HG03575 (cell line): ENCODE data around the gene UACA.

ENCODE experiments used
- ATAC-seq: cut with Tn5 transposase; IDR thresholded peaks from one replicate; pipeline ENCODE4 v1.9.1; 2021; ENCODE audit not compliant: unreplicated experiment, insufficient number of reproducible peaks, low FRiP score; ENCODE audit errors: extremely low read depth

Gene UACA

DNA sequence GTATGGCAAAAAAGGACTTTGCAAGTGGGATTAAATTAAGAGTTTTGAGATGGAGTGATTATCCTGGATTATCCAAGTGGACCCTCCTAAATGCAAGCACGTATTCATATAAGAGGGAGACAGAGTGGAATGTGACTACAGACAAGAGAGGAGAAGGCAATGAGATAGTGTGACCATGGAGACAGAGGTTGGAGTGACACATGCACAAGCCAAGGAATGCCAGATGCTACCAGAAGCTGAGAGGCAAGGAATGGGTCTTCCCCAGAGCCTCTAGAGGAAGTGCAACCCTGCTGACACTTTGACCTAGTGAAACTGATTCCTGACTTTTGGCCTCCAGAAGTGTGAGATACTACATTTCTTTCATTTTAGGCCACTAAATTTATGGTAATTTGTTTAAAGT is 117.2 kb downstream of the UACA start:
- no peak for ATAC-seq

DNA sequence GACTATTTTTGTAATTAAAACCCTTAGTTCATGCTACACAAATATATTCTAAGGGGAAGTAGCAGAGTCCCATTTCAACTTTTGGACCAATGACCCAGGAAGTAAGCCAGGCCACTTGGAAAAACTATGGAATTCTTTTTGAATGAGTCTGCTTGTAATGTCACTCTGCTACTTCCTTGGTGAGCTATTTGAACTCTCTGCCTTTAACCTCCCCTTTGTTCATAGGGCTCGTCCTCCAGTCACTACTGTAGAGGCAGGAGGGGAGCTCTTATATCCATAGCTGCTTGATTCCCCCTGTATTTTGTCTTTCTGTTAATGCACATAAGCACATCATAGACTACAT is 119.6 kb downstream of the UACA start:
- ATAC-seq, result no peak

DNA sequence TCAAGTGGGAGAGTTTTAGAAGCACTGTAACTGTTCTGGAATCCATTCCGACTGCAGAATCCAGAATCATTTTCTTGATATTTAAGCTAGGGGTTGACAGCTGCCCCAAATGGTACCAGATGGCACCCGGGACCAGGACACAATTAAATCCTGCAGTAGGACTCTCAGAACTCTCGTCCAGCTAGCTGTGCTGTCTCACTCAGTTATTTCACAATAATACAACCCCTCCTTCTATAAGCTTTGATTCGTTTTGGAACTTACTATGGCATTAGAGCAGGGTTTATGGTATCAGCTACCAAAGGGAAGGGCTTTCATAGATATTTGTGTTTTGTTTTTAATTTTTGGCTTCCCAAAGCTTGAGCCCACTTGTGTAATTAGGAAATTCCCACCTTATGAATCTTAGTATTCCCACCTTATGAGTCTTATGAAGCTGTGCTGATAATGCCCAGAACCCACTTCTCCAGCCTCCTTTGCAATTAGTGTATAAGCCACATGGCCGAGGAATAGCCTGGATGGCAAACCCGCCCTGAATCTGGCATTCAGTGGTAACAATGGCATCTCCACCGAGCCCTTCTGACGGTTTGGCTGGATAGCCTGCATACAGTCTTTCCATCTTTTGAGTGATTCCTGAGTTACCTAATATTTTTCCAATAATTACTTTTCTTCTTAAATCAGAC is 120.1 kb downstream of the UACA start:
- no peak for ATAC-seq

DNA sequence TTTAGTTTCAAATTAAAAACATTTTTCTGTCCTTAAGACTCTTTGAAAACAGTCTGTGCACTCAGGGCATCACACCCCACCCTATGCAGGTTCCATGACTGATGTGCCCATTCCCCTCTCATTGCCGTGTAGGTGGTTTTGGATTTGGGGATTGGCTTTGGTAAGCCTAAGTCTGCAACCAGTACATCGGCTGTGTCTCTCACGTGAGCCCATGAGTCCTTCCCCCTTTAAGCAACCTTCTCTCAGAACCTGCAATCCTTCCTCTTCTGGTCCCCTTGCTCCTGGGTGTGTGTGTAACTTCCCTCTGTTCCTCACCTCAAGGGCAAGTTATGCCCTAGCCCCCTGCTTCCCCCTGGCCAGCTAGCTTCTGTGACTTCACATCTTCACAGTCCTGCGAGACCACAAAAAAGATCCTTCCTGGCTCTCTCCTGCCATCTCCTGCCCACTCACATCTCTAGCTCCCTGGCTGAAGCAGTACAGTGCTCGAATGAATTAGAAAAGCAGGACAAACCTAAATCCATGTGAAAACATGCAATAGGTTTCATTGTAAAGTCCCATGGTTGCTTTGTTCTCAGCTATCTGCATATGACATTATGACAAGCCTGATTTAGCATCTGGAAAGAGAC is 126.7 kb downstream of the UACA start:
- no peak for ATAC-seq

DNA sequence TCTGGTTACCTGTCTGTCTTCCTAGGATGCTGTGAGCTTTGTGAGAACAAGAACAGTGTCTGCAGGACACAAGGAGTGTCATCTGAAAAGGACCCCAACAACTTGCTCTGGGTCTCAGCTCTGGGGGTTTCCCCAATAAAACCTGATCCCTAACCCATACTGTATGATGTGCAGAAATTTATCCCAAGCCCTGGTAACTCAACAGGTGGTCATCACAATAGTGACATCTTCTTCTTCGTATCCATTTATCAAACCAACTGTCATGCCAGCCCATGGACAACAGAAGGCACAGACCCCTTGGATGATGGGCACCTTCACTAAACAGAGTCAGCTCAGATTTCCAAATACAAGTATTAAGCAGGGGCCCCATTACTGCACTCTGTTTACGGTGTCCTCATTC is 127.5 kb downstream of the UACA start:
- no peak for ATAC-seq

DNA sequence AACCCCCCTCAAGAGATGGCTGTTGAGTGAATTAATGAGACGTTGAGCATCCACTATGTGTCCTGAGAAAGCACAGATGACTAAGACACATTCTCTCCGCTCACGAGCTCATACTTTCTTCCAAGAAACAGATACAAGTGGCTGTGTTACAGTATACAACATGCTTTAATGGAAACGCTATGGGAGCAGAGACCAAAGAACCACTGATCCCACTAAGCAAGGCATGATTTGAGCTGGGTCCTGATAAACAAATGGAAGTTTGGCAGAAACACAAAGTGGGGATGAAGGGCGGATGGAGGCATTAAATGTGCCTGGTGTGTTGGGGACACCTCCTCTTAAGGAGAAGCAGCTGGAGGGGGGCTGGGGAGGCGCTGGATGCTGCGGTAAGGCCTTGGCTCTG is 129.4 kb downstream of the UACA start:
- ATAC-seq, result no peak

DNA sequence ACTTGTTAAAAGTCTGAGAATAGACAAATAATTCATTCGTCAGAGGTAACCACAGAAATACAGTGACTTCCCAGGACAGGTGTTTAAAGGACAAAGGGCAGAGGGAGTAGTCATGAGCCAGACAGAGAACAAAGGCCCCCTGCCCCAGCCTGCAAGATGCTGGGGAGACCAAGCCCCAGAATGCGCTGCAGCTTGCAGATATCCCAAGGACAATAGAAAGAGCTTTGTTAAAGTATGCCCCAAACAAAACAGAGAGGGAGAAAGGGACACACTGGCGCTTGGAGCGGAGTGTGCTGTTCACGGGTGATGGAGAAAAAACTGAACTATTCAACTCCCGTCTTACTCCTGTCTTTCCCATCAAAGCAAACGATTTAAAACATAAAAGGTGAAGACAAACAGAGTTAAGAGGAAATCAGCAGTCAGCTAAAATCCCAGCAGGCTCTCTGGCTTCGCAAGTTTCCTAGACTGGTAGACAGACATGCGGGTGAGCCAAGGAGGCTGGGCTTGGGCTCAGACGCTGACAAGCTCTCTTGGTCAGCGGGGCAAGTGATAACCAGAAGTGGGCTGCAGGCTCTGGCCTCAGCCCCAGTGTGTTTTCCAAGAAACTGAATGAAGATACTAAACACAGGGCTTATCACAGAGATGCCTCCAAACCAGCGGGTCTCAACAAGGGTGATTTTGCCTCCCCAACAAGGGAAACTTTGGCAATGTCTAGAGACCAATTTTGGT is 130.1 kb downstream of the UACA start:
- no peak for ATAC-seq

DNA sequence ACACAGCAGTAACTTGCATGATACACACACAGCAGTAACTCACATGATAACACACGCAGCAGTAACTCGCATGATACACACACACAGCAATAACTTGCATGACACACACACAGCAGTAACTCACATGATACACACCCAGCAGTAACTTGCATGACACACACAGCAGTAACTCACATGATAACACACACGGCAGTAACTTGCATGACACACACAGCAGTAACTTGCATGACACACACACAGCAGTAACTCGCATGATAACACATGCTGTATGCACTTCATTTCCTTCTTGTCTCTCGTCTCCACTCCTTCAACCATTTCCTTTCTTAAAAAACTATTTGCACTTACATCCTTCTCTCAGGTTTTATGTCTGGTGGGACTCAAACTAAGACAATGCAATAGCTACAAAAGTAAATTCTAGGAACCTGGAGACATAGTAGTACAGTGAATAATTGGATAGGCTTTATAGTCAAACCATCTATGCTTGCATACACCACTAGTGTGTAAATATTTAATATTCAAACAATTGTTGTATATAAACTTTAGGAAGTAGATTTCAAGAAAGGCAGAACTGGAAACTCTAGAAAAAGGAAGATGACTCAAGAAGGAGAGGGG is 130.8 kb downstream of the UACA start:
- ATAC-seq, result no peak

DNA sequence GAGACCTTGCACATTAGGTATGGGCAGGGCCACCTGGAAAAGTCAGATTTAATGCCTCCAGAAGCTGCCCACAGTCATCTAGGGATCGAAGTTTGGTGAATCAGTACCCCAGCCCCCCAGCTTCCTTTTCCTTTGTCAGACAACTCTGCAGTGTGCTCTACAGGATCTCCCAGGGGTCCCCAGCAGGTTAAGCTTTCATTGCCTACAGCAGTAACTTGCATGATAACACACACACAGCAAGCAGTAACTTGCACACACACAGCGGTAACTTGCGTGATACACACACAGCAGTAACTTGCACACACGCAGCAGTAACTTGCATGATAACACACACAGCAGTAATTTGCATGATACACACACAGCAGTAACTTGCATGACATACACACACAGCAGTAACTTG is 131.3 kb downstream of the UACA start:
- ATAC-seq, result no peak

DNA sequence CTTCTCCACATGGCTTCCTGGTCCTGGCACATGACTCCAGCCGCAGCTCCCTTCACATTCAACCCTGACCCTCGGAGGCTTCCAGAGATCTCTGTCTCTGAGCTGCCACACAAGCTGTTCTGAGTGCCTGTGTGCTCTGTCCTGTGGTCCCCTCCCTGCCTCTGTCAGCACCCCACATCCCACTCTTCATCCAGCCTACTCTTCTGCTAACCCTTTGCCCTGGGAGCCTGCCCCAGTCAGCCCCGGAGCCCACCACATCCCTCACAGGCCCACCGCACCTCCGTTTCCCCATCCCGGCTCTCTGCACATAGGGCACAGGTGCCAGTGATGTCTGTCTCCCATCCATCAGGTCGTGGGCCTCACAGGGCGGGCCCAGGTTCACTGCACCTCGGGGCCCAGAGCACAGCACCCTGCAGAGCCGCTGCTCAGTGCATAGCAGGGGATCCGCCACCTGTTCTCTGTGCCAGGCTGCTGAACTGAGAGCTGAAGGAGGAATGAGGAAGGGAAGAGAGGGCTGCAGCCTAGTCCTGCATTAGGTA is 133.6 kb downstream of the UACA start:
- ATAC-seq, result no peak

DNA sequence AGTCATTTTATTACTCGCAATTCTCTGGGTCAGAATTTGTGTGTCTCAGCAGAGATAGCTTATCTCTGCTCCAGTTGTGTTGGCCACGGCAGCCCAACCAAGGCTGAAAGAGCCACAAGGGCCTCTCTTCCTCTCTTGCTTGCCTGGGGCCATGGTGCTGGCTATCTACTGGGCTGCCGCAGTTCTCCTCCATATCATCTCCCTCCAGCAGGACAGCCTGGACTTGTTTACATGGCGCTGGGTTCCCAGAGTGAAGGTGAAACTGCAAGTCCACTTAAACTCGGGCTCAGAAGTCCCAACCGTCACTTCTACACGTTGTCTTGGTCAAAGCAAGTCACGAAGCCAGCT is 134.8 kb downstream of the UACA start:
- no peak for ATAC-seq

DNA sequence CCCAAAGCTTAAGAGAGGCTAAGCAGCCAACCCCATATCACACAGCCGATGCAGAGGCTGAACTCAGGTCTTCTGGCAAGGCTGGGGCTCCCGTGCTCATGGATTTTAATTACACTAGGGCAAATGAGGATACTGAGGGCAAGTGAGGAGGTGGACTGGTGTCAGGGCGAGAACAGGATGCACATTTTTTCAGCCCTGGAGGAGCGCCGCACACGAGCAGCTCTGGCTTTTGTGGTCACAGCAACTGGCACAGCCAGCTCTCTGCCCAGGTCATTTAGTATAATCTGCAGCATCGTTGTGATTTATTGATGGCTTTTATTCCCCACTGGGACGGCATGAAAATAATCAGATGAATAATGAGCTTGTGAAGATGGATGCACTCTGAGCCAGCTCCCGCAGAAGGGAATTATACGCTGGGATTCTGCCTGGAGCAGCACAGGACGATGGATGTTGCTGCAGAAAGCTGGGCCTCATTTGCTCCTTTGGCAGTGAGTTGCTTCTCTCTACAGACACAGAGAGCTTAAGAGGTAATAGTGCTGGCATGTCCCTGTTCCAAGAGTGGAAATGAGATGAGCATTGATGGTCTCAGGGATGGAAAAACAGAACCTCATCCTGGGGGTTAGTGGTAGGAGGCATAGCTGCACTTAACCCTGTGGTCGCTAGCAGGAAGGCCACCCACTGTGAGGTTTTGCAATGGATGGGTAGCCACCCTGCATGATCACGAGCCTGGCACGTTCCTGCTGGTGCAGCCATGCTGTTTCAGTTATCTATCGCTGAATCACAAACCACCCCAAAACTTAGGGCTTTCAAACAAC is 135.4 kb downstream of the UACA start:
- ATAC-seq, result no peak

DNA sequence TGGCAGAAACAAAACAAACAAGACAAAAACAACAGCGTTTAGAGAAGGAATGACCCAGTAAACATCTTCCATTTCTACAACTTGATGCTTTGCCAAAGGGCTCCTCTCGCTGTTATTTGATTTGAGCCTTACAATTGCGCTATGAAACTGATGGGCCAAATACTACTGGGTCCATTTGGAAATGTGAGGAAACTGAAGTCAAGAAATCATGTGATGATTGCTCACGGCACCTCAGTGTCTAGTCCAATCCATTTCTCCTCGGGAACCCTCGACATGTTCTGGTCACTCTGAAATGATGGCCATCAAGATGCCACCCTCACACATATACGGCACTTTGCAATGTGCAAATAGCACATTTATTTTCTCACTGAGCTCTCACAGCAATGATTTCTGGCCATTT is 136.0 kb downstream of the UACA start:
- ATAC-seq, result no peak

DNA sequence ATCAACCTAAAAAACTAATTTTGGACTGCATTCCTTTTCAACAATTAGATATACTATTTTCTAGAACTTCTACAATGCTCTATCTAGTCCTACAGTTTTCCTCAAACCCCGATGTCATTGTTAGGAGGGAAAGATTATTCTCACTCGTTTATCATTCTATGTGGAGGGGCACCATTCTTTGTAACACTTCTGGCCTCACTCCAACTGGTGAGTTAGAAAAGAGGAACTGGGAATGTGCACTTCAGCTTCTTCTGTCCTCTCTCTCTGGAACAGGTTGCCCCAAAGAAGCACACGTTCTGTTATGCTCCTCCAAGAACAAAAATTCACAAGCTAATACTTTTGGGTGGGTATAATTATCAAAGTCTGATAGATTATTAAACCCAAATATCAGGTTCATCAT is 137.9 kb downstream of the UACA start:
- ATAC-seq, result no peak

DNA sequence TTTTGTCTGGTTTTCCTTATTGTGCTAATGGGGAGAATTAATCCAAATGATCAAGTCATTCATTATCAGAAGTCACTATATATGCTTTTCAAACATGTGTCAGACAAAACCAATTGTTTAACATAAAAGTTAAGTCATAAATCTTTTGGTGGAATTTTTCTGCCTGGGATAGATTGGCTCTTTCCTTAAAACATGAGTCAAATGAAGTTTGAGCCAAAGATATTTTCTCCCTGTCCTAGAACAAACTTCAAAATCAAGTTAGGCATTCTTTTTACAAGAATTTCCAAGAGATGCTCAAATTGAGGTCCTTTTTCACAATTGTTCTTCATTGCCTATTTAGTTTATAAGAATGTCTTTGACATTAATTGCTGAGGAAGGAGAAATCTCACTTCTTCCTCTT is 138.3 kb downstream of the UACA start:
- no peak for ATAC-seq

DNA sequence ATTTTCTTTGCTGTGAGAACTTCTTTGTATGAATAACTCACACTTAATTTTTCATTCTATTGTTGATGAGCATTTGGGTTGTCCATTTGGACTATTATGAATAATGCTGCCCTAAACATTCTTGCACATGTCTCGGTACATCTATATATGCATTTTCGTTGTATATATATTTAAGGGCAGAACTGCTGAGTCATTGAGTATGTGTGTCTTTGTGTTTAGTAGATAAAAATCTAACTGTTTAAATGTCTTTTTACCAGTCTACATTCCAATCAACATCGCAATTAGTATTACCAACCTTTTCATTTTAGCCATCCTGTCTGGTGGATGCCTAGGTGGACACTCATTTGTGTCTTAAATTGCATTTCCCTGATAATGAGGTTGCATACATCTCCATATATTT is 144.4 kb downstream of the UACA start:
- ATAC-seq, result no peak

DNA sequence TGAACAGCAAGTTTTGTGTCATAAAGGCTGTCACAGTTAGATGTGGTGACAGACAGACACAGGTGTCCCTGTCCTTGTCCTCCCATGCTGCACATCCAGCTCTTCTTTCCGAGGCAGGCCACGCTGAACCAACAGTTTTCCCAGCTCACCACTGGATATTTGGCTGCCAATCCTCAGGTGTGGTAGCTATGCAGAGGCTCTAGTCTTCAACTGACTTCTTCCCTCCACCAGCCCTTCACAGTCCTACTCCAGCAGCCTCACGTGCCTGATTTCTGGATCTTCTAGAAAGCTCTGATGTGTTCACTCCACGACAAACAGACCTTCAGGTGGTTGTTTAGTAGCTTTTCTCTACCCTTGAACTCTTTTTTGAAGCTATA is 145.5 kb downstream of the UACA start:
- no peak for ATAC-seq

DNA sequence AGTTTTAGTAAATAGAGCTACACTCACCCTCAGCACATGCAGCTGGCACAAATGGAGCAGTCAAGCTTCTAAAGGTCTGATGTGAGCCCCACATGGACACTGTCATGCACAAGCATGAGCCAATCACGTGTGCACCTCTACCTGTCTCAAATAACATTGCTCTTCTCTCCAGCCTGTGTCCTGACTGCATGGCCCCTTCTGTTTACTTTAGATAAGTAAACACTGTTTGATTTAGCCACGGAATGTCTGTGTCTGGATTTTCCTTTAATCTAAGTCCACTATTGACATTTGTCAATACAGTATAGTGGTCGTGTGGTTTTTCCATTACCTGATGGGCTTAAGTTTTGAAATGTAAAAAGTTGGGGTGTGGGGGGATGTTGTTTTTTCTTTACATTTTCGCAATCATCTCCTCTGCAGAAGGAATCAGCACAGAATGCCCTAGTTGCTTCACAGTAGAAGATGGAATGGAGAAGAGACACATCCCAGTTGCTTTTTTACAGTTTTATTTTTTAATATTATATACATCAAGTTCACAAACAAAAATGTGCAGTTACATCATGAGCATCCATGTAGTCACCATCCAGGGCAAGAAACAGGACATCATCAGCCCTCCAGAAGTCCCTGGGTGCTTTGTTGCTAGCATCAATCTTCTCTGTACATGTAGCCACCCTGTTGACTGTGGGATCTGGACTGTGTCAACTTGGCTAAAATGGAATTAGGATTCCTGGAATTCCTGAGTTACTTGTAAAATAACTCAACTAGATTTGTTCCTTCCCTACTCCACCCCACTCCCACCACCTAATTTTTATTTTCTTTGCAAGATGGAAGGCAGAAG is 146.1 kb downstream of the UACA start:
- ATAC-seq, result no peak
